CD14-positive monocyte (primary cell): Measurements from ENCODE around the gene ZNF398. TPM values are rescaled to one million over a fixed set of nuclear protein-coding genes. Genes with fewer than 3 reads are reported as not detected.

Source experiments
- DNase-seq, 3 donors: peaks; one replicate each; pipeline ENCODE4 v3.0.0-alpha.2; 2011 to 2022
- H2AFZ ChIP-seq: 2 replicates; pipeline ENCODE4 v1.6.0; 2012; ENCODE audit warnings: mild to moderate bottlenecking, low read depth, low read length, inconsistent platforms; ENCODE audit not compliant: insufficient read depth, poor library complexity, severe bottlenecking
- H3K27ac ChIP-seq, 2 donors: 1 replicate in 1 of 2; 2 replicates in 1 of 2; pipeline ENCODE4 v1.5.1; 2012 to 2013; ENCODE audit warnings: low read length in 2 of 2, control low read depth in 1 of 2, inconsistent platforms in 1 of 2, low read depth in 1 of 2, mild to moderate bottlenecking in 1 of 2
- H3K27me3 ChIP-seq, 2 donors: one replicate each; pipeline versions ENCODE4 v1.6.0 to v1.6.1; 2011 to 2013; ENCODE audit warnings: low read length in 2 of 2; ENCODE audit not compliant: control insufficient read depth in 2 of 2, insufficient read depth in 2 of 2
- H3K36me3 ChIP-seq, 2 donors: replicated peaks in 1 of 2; 1 replicate in 1 of 2; 2 replicates in 1 of 2; pipeline versions ENCODE4 v1.5.1 to v1.6.1; 2012 to 2013; ENCODE audit warnings: low read length in 2 of 2, control low read depth in 1 of 2, inconsistent platforms in 1 of 2, mild to moderate bottlenecking in 1 of 2; ENCODE audit not compliant: insufficient read depth in 2 of 2, control insufficient read depth in 1 of 2
- H3K4me1 ChIP-seq, 2 donors: 1 replicate in 1 of 2; 2 replicates in 1 of 2; pipeline versions ENCODE4 v1.5.1 to v1.6.1; 2012 to 2013; ENCODE audit warnings: low read length in 2 of 2, control low read depth in 1 of 2, inconsistent platforms in 1 of 2, mild to moderate bottlenecking in 1 of 2, moderate library complexity in 1 of 2; ENCODE audit not compliant: insufficient read depth in 2 of 2, control insufficient read depth in 1 of 2
- H3K4me2 ChIP-seq: replicated peaks from 2 replicates; pipeline ENCODE3; 2012; ENCODE audit warnings: low read length, moderate library complexity, mild to moderate bottlenecking; ENCODE audit not compliant: poor library complexity, severe bottlenecking; ENCODE audit errors: extremely low read depth
- H3K4me3 ChIP-seq, 3 experiments: fragments of 200-600 bp in 1 of 3; sonication (generic) in 1 of 3; replicated peaks in 1 of 3; 1 replicate in 2 of 3; 2 replicates in 1 of 3; pipeline ENCODE4 v1.5.1; 2011 to 2013; ENCODE audit warnings: low read length in 3 of 3, mild to moderate bottlenecking in 3 of 3, control low read depth in 2 of 3, low read depth in 2 of 3, inconsistent platforms in 1 of 3, moderate library complexity in 1 of 3
- H3K79me2 ChIP-seq: 2 replicates; pipeline ENCODE4 v1.6.0; 2012; ENCODE audit warnings: mild to moderate bottlenecking, control low read depth, inconsistent platforms, low read length, moderate library complexity; ENCODE audit not compliant: insufficient read depth
- H3K9ac ChIP-seq: 2 replicates; pipeline ENCODE4 v1.6.0; 2017; ENCODE audit warnings: low read length, mild to moderate bottlenecking; ENCODE audit not compliant: insufficient read depth, poor library complexity, severe bottlenecking
- H3K9me3 ChIP-seq, 2 donors: replicated peaks in 1 of 2; 1 replicate in 1 of 2; 2 replicates in 1 of 2; pipeline versions ENCODE4 v1.5.1 to v1.6.1; 2012 to 2013; ENCODE audit warnings: low read length in 2 of 2, control low read depth in 1 of 2; ENCODE audit not compliant: control insufficient read depth in 1 of 2, insufficient read depth in 1 of 2
- H4K20me1 ChIP-seq: 2 replicates; pipeline ENCODE4 v1.6.0; 2012; ENCODE audit warnings: mild to moderate bottlenecking, low read length, control low read depth, moderate library complexity; ENCODE audit not compliant: insufficient read depth
- H3K27ac Mint-ChIP-seq, 7 donors: one replicate each; pipeline ENCODE4 v1.8.0; 2020; ENCODE audit warnings: mild to moderate bottlenecking in 7 of 7, mixed read lengths in 7 of 7, moderate library complexity in 6 of 7, inconsistent platforms in 2 of 7
- H3K27me3 Mint-ChIP-seq, 3 donors: one replicate each; pipeline ENCODE4 v1.8.0; 2021 to 2022; ENCODE audit warnings: low read depth in 3 of 3, mild to moderate bottlenecking in 3 of 3, mixed read lengths in 3 of 3, moderate library complexity in 3 of 3, inconsistent platforms in 1 of 3
- H3K36me3 Mint-ChIP-seq, 2 donors: one replicate each; pipeline ENCODE4 v1.8.0; 2020; ENCODE audit warnings: mixed read lengths in 2 of 2, inconsistent platforms in 1 of 2, mild to moderate bottlenecking in 1 of 2
- H3K4me1 Mint-ChIP-seq: one replicate; pipeline ENCODE4 v1.8.0; 2020; ENCODE audit warnings: mild to moderate bottlenecking, mixed read lengths
- H3K4me3 Mint-ChIP-seq, 2 donors: one replicate each; pipeline ENCODE4 v1.8.0; 2020; ENCODE audit warnings: mild to moderate bottlenecking in 2 of 2, mixed read lengths in 2 of 2, moderate library complexity in 1 of 2
- H3K9me3 Mint-ChIP-seq, 7 donors: one replicate each; pipeline ENCODE4 v1.8.0; 2020 to 2022; ENCODE audit warnings: mixed read lengths in 7 of 7, mild to moderate bottlenecking in 6 of 7, moderate library complexity in 6 of 7, inconsistent platforms in 2 of 7
- WGBS: methylation state at CpG from one replicate; pipeline ENCODE4 v1.1.5; 2013; ENCODE audit warnings: missing lambda C conversion rate; ENCODE audit not compliant: insufficient coverage; 5-methylcytosine and 5-hydroxymethylcytosine counted together
- intact Hi-C, 2 donors: fragments of 100-400 bp; cut with micrococcal nuclease; formaldehyde crosslinking; loops; one replicate each; pipeline versions ENCODE4 v1.15.0 to v1.15.1; 2023
- polyA plus RNA-seq, 3 donors: library from polyadenylated mRNA; depleted of rRNA in 1 of 3; unstranded in 2 of 3; stranded (reverse) in 1 of 3; fragments of 300-500 nt in 2 of 3; fragments of >200 nt in 1 of 3; fragmentation: Illumina TruSeq in 2 of 3; gene quantifications; 1 replicate in 2 of 3; 2 replicates in 1 of 3; pipeline ENCODE4 v1.2.3, GENCODE V29; 2012 to 2021
- TF ChIP-seq, protein P1 (sequence below): fragments of 200-600 bp; IDR thresholded peaks from one replicate; pipeline ENCODE4 v1.8.0; 2022; ENCODE audit warnings: antibody characterized with exemption, mild to moderate bottlenecking

The ZNF398 gene
- polyA plus RNA-seq, 3 donors = 3.0 to 3.7 (median 3.1) TPM

DNA sequence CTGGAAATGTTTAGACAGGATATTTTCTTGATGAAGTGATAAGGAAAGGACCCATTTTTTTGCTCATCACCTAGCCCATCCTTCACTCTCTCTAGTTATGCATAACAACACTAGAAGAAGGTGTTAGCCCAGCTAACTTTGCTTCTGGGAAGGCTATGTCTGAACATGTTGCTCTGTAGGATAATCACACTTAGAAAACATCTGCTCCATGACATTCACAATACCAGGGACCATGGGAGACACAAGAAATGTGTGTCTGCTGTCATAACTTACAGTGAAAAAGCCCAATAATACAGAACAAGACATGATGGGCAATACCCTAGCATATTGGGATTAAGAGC is 34.2 kb downstream of the ZNF398 start:
- intact Hi-C loops = no loop called here
- no peak overlapping the region for H2AFZ ChIP-seq
- Mint-ChIP-seq H3K27me3 (no peaks in the 10 kb centered on the region), H3K36me3 (peaks cover 42 to 63% of the 10 kb centered on the region in 2 donors), H3K27ac (no peak overlapping the region), H3K4me1 (no peaks in the 10 kb centered on the region), H3K9me3 (no peaks in the 10 kb centered on the region), H3K4me3 (no peak overlapping the region)
- DNase-seq = no peak
- H4K20me1 ChIP-seq = peaks cover 3% of the 10 kb centered on the region
- H3K27me3 ChIP-seq = no peaks in the 10 kb centered on the region
- no peak overlapping the region for H3K4me2 ChIP-seq
- H3K27ac ChIP-seq = peak overlapping the region in 1 of 2 donors; percentile 4
- H3K36me3 ChIP-seq = peaks cover 38 to 62% of the 10 kb centered on the region in 2 donors
- no peaks in the 10 kb centered on the region for H3K79me2 ChIP-seq
- H3K4me1 ChIP-seq = no peaks in the 10 kb centered on the region
- no peaks in the 10 kb centered on the region for H3K9me3 ChIP-seq
- TF ChIP-seq, protein P1, sequence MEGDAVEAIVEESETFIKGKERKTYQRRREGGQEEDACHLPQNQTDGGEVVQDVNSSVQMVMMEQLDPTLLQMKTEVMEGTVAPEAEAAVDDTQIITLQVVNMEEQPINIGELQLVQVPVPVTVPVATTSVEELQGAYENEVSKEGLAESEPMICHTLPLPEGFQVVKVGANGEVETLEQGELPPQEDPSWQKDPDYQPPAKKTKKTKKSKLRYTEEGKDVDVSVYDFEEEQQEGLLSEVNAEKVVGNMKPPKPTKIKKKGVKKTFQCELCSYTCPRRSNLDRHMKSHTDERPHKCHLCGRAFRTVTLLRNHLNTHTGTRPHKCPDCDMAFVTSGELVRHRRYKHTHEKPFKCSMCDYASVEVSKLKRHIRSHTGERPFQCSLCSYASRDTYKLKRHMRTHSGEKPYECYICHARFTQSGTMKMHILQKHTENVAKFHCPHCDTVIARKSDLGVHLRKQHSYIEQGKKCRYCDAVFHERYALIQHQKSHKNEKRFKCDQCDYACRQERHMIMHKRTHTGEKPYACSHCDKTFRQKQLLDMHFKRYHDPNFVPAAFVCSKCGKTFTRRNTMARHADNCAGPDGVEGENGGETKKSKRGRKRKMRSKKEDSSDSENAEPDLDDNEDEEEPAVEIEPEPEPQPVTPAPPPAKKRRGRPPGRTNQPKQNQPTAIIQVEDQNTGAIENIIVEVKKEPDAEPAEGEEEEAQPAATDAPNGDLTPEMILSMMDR = no peak
- no peak overlapping the region for H3K9ac ChIP-seq
- H3K4me3 ChIP-seq = no peak overlapping the region

GRCh38 chr7:149184274-149184673 is 37.0 kb downstream of the ZNF398 start:
- no peak overlapping the region for H3K27ac Mint-ChIP-seq
- H3K4me2 ChIP-seq = no peak overlapping the region
- H3K36me3 Mint-ChIP-seq = peaks cover 19 to 34% of the 10 kb centered on the region in 2 donors
- no peak for DNase-seq
- no peaks in the 10 kb centered on the region for H3K79me2 ChIP-seq
- no peak overlapping the region for H3K4me3 Mint-ChIP-seq
- H3K9ac ChIP-seq = no peak overlapping the region
- H4K20me1 ChIP-seq = peaks cover 3% of the 10 kb centered on the region
- no peaks in the 10 kb centered on the region for H3K27me3 ChIP-seq
- TF ChIP-seq, protein P1 = no peak
- H3K9me3 Mint-ChIP-seq = no peaks in the 10 kb centered on the region
- peaks cover 13 to 33% of the 10 kb centered on the region in 2 donors for H3K36me3 ChIP-seq
- H3K27ac ChIP-seq = no peak overlapping the region
- no peak overlapping the region for H3K4me3 ChIP-seq
- intact Hi-C loops = no loop called here
- no peaks in the 10 kb centered on the region for H3K4me1 Mint-ChIP-seq
- H3K27me3 Mint-ChIP-seq = peaks cover 4 to 9% (median 8%) of the 10 kb centered on the region in 3 donors
- no peaks in the 10 kb centered on the region for H3K4me1 ChIP-seq
- WGBS = 100% methylated on average over 4 of the region's 6 CpGs
- H2AFZ ChIP-seq = no peak overlapping the region
- H3K9me3 ChIP-seq = no peaks in the 10 kb centered on the region
